PC-3 (cell line): Measurements from ENCODE around the gene KCNC4. TPM values are rescaled to one million over a fixed set of nuclear protein-coding genes. Genes with fewer than 3 reads are reported as not detected.

Source experiments
- ATAC-seq: fragments of 200-7000 bp; cut with Tn5 transposase; 2 replicates; pipeline ENCODE4 v1.9.1; 2020; ENCODE audit warnings: mild to moderate bottlenecking, moderate library complexity
- BruUV-seq: library from RNA; stranded (reverse); fragments of 400-500 nt; replicated peaks from 2 replicates; lab custom pipeline; 2021; lab: Mats Ljungman, UMichigan
- CTCF ChIA-PET: fragments of 300-600 bp; sonication (Branson Sonifier 250); formaldehyde crosslinking; loops from one replicate; lab custom pipeline; 2022; ENCODE audit warnings: antibody characterized with exemption; lab: Charles Lee
- POLR2A ChIA-PET: fragments of 300-600 bp; sonication (Branson Sonifier 250); formaldehyde crosslinking; loops from one replicate; lab custom pipeline; 2022; ENCODE audit warnings: antibody characterized with exemption; ENCODE audit not compliant: unreplicated experiment; lab: Charles Lee
- DNase-seq: peaks from one replicate; pipeline ENCODE4 v3.0.0-alpha.2; 2015
- H2AFZ ChIP-seq: fragments of 300-600 bp; sonication (generic); 2 replicates; pipeline ENCODE4 v1.6.0; 2016; ENCODE audit warnings: antibody characterized with exemption, low read length
- H3F3A ChIP-seq: fragments of 300-600 bp; sonication (generic); one replicate; pipeline ENCODE4 v1.6.0; 2017; ENCODE audit warnings: antibody characterized with exemption, low read length, control low read depth, mild to moderate bottlenecking; ENCODE audit not compliant: unreplicated experiment
- H3K27ac ChIP-seq: fragments of 300-600 bp; sonication (generic); 2 replicates; pipeline ENCODE4 v1.5.1; 2016; ENCODE audit warnings: mild to moderate bottlenecking, low read length
- H3K27me3 ChIP-seq: fragments of 300-600 bp; sonication (generic); 2 replicates; pipeline ENCODE4 v1.6.1; 2016; ENCODE audit warnings: low read length, mixed read lengths
- H3K36me3 ChIP-seq: fragments of 300-600 bp; sonication (generic); 2 replicates; pipeline ENCODE4 v1.6.1; 2016; ENCODE audit warnings: low read depth, mixed run types, low read length, mixed read lengths
- H3K4me1 ChIP-seq: fragments of 300-600 bp; sonication (generic); 2 replicates; pipeline ENCODE4 v1.5.1; 2016; ENCODE audit warnings: low read length; ENCODE audit not compliant: insufficient read depth
- H3K4me2 ChIP-seq: fragments of 300-600 bp; sonication (generic); 2 replicates; pipeline ENCODE4 v1.6.0; 2016; ENCODE audit warnings: low read length
- H3K4me3 ChIP-seq: fragments of 300-600 bp; sonication (generic); 2 replicates; pipeline ENCODE4 v1.5.1; 2016; ENCODE audit warnings: mild to moderate bottlenecking, low read length, mixed read lengths
- H3K79me2 ChIP-seq: fragments of 300-600 bp; sonication (generic); 2 replicates; pipeline ENCODE4 v1.6.1; 2017; ENCODE audit warnings: low read length, mixed read lengths
- H3K9ac ChIP-seq: fragments of 300-600 bp; sonication (generic); 2 replicates; pipeline ENCODE4 v1.6.0; 2016; ENCODE audit warnings: mild to moderate bottlenecking, low read length
- H3K9me2 ChIP-seq: fragments of 300-600 bp; sonication (generic); replicated peaks from 2 replicates; pipeline ENCODE4 v1.6.1; 2016; ENCODE audit warnings: mixed run types, low read length, mixed read lengths
- H3K9me3 ChIP-seq: fragments of 300-600 bp; sonication (generic); 2 replicates; pipeline ENCODE4 v1.6.1; 2016; ENCODE audit warnings: low read length, mixed read lengths
- H4K20me1 ChIP-seq: fragments of 300-600 bp; sonication (generic); 2 replicates; pipeline ENCODE4 v1.6.1; 2016; ENCODE audit warnings: low read length, mixed read lengths
- EZH2 ChIP-seq: fragments of 300-600 bp; sonication (generic); IDR thresholded peaks from one replicate; pipeline ENCODE4 v1.6.1; 2017; ENCODE audit warnings: antibody characterized with exemption, mild to moderate bottlenecking, low read length; ENCODE audit not compliant: unreplicated experiment
- EZH2phosphoT487 ChIP-seq: fragments of 300-600 bp; sonication (generic); IDR thresholded peaks from 2 replicates; pipeline ENCODE4 v1.6.1; 2018; ENCODE audit warnings: mild to moderate bottlenecking, antibody characterized with exemption, low read length, borderline replicate concordance
- intact Hi-C: fragments of 100-400 bp; cut with micrococcal nuclease; formaldehyde crosslinking; loops from 2 replicates; pipeline ENCODE4 v1.9.0; 2023
- total RNA-seq: library from RNA; depleted of rRNA; stranded (reverse); fragments of >200 nt; gene quantifications from 2 replicates; pipeline ENCODE4 v1.2.3, GENCODE V29; 2014
- TF ChIP-seq, protein P1 (sequence below): fragments of 300-600 bp; sonication (generic); conservative IDR thresholded peaks from 2 replicates; pipeline ENCODE4 v1.5.1; 2017; ENCODE audit warnings: antibody characterized with exemption, low read depth, mild to moderate bottlenecking, low read length

The KCNC4 gene
- total RNA-seq, 1 experiment from 2014 or later, result 1.6 TPM

DNA sequence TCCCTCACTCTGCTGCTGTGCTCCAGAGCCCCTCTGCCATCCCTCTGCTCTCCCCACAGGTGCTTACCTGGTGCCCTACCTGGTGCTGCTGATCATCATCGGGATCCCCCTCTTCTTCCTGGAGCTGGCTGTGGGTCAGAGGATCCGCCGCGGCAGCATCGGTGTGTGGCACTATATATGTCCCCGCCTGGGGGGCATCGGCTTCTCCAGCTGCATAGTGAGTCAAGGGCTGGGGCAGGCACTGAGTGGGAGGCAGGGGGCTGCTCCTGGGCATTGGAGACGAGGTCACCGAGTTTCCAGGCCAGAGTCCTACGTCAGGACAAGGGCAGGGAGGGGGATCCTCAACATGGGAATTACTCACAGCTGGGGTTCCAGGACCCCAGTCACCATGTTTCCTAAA lies 38.1 kb upstream of the KCNC4 start:
- H3K27ac ChIP-seq, result no peak overlapping the region
- no peaks in the 10 kb centered on the region for H3K36me3 ChIP-seq
- no peak overlapping the region for H3K4me2 ChIP-seq
- no TSS peak for BruUV-seq
- H2AFZ ChIP-seq, result no peak overlapping the region
- ATAC-seq (no peak), DNase-seq (no peak)
- intact Hi-C loops, result no loop called here
- peaks cover 58% of the 10 kb centered on the region for H3K27me3 ChIP-seq
- H3K9me2 ChIP-seq, result no peaks in the 10 kb centered on the region
- no peaks in the 10 kb centered on the region for H3K9me3 ChIP-seq
- ChIA-PET CTCF (no interaction called here), POLR2A (no interaction called here)
- no peak overlapping the region for H3K9ac ChIP-seq
- H4K20me1 ChIP-seq, result no peaks in the 10 kb centered on the region
- no peaks in the 10 kb centered on the region for H3K79me2 ChIP-seq
- H3F3A ChIP-seq, result no peaks in the 10 kb centered on the region
- TF ChIP-seq EZH2 (no peak), EZH2phosphoT487 (no peak)
- TF ChIP-seq, protein P1, sequence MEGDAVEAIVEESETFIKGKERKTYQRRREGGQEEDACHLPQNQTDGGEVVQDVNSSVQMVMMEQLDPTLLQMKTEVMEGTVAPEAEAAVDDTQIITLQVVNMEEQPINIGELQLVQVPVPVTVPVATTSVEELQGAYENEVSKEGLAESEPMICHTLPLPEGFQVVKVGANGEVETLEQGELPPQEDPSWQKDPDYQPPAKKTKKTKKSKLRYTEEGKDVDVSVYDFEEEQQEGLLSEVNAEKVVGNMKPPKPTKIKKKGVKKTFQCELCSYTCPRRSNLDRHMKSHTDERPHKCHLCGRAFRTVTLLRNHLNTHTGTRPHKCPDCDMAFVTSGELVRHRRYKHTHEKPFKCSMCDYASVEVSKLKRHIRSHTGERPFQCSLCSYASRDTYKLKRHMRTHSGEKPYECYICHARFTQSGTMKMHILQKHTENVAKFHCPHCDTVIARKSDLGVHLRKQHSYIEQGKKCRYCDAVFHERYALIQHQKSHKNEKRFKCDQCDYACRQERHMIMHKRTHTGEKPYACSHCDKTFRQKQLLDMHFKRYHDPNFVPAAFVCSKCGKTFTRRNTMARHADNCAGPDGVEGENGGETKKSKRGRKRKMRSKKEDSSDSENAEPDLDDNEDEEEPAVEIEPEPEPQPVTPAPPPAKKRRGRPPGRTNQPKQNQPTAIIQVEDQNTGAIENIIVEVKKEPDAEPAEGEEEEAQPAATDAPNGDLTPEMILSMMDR, result no peak
- H3K4me1 ChIP-seq, result no peaks in the 10 kb centered on the region
- no peak overlapping the region for H3K4me3 ChIP-seq

DNA sequence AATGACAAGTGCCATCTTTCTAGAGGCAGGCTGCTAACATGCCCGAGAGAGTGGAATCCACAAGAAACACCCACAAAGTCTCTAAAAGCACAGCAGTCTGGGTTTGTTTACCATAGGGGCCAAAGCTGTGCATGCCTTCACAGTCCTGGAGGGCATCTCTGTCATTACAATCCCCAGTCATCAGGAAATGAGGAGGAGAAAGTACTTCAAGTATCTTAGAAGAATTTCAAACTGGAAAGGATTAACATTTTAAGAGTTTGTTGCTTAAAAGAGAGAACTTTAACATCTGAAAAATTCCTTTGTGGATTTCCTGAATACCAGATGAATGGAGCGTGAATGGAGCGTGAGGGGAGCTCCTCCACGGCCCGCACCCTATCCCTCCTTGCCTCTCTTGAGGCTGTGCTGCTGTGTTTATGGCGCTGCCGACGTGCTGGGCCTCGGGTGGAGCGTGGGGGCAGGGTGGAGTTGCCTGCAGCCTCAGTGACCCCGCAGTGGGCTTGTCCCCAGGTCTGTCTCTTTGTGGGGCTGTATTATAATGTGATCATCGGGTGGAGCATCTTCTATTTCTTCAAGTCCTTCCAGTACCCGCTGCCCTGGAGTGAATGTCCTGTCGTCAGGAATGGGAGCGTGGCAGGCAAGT lies 36.5 kb upstream of the KCNC4 start:
- peaks cover 45% of the 10 kb centered on the region for H3K27me3 ChIP-seq
- ATAC-seq (no peak), DNase-seq (no peak)
- no peaks in the 10 kb centered on the region for H3K9me3 ChIP-seq
- CTCF ChIA-PET, result interaction anchor here (0.7 kb wide), 1 partner anchor 603 kb away, joined by 3 read pairs; no protein-coding TSS in a partner anchor
- POLR2A ChIA-PET, result no interaction called here
- no peaks in the 10 kb centered on the region for H3K36me3 ChIP-seq
- H2AFZ ChIP-seq, result no peak overlapping the region
- H3K9ac ChIP-seq, result no peak overlapping the region
- H3K4me3 ChIP-seq, result no peak overlapping the region
- no peaks in the 10 kb centered on the region for H3K4me1 ChIP-seq
- H3K9me2 ChIP-seq, result no peaks in the 10 kb centered on the region
- no peaks in the 10 kb centered on the region for H4K20me1 ChIP-seq
- H3F3A ChIP-seq, result no peaks in the 10 kb centered on the region
- BruUV-seq, result no TSS peak
- no peak overlapping the region for H3K4me2 ChIP-seq
- H3K27ac ChIP-seq, result no peak overlapping the region
- no peaks in the 10 kb centered on the region for H3K79me2 ChIP-seq
- TF ChIP-seq, protein P1, result no peak
- TF ChIP-seq EZH2phosphoT487 (no peak), EZH2 (no peak)
- intact Hi-C loops, result no loop called here

DNA sequence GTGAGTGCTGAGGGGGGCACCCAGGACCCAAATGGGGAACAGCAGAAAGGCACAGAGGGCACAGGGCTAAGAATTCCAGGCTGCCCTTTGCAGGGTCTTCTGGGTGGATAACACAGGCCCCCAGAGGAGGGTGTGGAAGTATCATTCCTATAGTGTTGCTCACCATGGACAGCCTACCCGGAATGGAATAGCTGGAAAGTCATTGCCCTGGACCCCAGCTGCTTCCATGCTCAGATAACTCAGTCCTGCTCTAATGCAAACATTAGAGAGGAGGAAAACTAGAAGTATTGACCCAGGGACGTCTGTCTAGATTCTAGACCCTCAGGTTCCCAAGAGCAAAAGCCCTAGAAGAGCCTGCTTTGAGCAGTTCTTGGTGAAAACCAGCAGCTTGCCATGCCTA lies 35.2 kb upstream of the KCNC4 start:
- H3K4me2 ChIP-seq, result no peak overlapping the region
- CTCF ChIA-PET, result no interaction called here
- intact Hi-C loops, result no loop called here

More for the DNA sequence above, 35.2 kb upstream of the KCNC4 start:
- Histone ChIP-seq H3K9ac (no peak overlapping the region), H3K9me3 (no peaks in the 10 kb centered on the region), H3K4me3 (no peak overlapping the region), H3K36me3 (no peaks in the 10 kb centered on the region), H3K79me2 (no peaks in the 10 kb centered on the region), H2AFZ (no peak overlapping the region), H3K27me3 (peaks cover 41% of the 10 kb centered on the region), H3K4me1 (no peaks in the 10 kb centered on the region), H3F3A (no peaks in the 10 kb centered on the region), H3K27ac (no peak overlapping the region), H3K9me2 (no peaks in the 10 kb centered on the region), H4K20me1 (no peaks in the 10 kb centered on the region)
- TF ChIP-seq, protein P1, result no peak
- no peak for TF ChIP-seq EZH2phosphoT487
- TF ChIP-seq EZH2, result no peak
- BruUV-seq, result no TSS peak
- POLR2A ChIA-PET, result no interaction called here
- no peak for DNase-seq
- ATAC-seq, result no peak
